Measurements from ENCODE around the gene CD300H.

- TF ChIP-seq CTCF (conservative IDR thresholded peaks at IDR 0.05 in 1 of 2, IDR thresholded peaks at IDR 0.05 in 1 of 2; ENCODE audit: extremely low read depth in 1 of 2, insufficient read depth in 1 of 2, low read depth in 1 of 2, low read length in 2 of 2), result no peak
- TF ChIP-seq EZH2 (IDR thresholded peaks at IDR 0.05; ENCODE audit: borderline replicate concordance, low read length), result no peak
Measured at GRCh38 chr17:74558882-74559519, 8.3 kb downstream of the CD300H start.

All from mammary epithelial cell (primary cell).